ENCODE results near the gene FADS1.

Gene FADS1

DNA sequence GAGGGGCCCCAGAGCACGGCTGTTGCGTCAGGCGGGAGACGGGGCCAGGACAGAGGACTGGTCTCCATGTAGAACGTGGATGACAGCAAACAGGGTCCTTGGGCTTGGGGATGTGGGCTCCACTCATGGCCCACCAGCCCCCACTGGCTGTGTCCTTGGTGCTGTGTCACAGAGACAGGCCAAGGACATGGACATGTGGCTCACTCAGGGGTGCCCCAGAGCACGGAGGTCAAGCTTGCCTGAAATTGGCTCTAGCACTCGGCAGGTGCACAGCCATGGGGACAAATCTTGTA lies 25.7 kb upstream of the FADS1 start:
- no peak overlapping the region for H3K4me3 ChIP-seq (ENCODE audit: low read depth, low read length)
- TF ChIP-seq, protein P1, sequence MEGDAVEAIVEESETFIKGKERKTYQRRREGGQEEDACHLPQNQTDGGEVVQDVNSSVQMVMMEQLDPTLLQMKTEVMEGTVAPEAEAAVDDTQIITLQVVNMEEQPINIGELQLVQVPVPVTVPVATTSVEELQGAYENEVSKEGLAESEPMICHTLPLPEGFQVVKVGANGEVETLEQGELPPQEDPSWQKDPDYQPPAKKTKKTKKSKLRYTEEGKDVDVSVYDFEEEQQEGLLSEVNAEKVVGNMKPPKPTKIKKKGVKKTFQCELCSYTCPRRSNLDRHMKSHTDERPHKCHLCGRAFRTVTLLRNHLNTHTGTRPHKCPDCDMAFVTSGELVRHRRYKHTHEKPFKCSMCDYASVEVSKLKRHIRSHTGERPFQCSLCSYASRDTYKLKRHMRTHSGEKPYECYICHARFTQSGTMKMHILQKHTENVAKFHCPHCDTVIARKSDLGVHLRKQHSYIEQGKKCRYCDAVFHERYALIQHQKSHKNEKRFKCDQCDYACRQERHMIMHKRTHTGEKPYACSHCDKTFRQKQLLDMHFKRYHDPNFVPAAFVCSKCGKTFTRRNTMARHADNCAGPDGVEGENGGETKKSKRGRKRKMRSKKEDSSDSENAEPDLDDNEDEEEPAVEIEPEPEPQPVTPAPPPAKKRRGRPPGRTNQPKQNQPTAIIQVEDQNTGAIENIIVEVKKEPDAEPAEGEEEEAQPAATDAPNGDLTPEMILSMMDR (IDR thresholded peaks at IDR 0.05; ENCODE audit: low read depth, low read length), result no peak

DNA sequence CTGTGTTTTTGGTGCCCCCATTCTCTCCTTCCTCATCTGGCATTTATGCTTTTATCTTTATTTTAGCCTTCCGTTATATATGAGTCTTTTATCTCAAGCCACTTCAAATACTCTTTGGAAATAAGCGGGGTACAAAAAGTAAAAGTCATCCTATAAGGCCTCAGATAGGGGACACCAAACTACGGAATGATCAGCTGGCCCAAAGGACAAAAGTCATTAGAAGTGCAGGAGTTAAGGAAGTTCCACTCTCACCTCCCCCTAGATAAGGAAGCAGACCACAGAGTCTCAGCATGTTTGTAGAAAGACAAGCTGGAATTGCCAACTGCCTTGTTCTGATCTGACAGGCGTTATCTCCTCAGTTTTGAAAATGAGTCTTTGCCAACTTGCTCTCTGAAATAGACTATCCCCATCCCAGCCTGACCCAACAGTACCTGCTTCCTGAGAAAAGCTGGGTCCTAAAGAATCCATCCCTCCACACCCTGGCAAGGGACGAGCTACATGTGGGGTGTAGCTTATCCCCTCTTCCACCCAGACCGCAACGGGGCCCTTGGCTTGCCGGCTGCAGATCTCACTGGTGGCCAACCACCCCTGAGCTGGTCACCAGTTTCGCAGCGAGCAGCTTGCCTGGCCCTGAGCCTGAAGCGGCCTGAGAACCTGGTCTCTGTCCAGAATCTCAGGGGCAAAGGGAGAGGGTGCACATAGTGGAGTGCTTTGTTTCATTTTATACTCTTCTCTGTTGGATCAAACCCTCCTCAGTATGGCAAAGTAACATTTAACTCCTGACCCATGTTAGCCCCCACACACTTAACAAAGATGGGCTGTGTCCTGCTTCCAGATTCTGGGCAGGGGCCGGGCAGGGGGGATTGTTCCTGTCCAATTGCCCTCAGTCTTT lies 25.1 kb upstream of the FADS1 start:
- no peak overlapping the region for H3K4me3 ChIP-seq (ENCODE audit: low read depth, low read length)
- TF ChIP-seq, protein P1 (IDR thresholded peaks at IDR 0.05; ENCODE audit: low read depth, low read length), result no peak

DNA sequence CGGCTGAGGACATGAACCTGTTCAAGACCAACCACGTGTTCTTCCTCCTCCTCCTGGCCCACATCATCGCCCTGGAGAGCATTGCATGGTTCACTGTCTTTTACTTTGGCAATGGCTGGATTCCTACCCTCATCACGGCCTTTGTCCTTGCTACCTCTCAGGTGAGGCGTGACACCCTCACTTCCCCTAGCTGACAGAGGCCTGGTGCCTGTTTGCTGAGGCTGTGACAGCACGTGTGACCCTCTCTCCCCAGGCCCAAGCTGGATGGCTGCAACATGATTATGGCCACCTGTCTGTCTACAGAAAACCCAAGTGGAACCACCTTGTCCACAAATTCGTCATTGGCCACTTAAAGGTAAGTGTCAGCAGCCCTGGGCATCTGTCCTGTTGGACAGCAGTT lies 23.6 kb upstream of the FADS1 start:
- no peak overlapping the region for H3K4me3 ChIP-seq (ENCODE audit: low read depth, low read length)
- TF ChIP-seq, protein P1 (IDR thresholded peaks at IDR 0.05; ENCODE audit: low read depth, low read length), result no peak

DNA sequence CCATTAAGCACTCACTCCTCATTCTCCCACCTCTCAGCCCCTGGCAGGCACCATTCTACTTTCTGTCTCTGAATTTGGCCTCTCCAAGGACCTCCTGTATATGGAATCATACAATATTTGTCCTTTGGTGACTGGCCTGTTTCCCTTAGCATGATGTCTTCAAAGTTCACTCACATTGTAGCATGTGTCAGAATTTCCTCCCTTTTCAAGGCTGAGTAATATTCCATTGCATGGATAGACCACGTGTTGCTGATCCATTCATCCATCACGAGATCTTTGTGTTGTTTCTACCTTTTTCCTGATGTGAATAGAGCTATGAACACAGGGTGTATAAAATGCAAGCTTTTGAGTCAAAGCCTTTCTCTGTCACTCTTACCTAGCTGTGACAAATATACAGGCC lies 22.9 kb upstream of the FADS1 start:
- TF ChIP-seq, protein P1 (IDR thresholded peaks at IDR 0.05; ENCODE audit: low read depth, low read length), result no peak
- H3K4me3 ChIP-seq (ENCODE audit: low read depth, low read length), result no peak overlapping the region

DNA sequence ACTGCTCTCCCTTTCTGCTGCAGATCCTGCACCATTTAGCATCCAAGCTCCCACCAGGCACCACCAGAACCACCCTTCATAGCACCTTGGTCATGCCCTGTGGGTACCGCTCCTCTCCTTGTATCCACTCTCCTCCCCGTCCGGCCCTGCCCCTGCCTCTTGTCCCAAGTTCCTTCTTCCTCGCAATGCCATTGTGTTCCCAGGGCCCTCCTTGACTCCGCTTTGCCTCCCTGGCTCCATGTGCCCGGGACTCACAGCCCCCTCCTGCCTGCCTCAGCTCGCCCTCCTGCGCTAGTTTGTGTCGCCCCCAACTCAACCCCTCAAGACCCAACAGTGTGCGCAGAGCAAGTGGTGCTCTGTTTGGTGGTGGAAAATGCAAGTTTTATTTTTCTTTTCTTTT lies 22.1 kb upstream of the FADS1 start:
- TF ChIP-seq, protein P1 (IDR thresholded peaks at IDR 0.05; ENCODE audit: low read depth, low read length), result no peak
- H3K4me3 ChIP-seq (ENCODE audit: low read depth, low read length), result no peak overlapping the region

DNA sequence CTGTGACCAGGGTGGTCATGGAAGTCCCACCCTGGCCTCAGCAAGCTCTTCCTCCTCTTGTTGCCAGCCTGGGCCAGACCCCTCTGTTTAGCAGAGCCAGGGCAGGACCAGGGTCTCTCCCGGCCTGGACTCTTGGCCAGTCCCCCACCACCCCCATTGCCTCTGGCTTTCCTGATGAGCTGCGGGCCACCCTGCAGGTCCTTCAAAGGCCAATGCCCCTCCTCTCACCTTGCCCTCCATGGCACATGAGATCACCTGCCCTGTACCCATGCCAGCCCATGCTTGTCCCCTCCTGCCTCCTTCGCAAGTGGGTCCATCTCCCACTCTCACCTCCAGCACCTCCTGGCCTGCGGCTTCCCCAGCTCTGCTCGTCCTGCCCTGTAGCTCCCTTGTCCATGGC lies 21.7 kb upstream of the FADS1 start:
- TF ChIP-seq, protein P1 (IDR thresholded peaks at IDR 0.05; ENCODE audit: low read depth, low read length), result no peak
- no peak overlapping the region for H3K4me3 ChIP-seq (ENCODE audit: low read depth, low read length)

DNA sequence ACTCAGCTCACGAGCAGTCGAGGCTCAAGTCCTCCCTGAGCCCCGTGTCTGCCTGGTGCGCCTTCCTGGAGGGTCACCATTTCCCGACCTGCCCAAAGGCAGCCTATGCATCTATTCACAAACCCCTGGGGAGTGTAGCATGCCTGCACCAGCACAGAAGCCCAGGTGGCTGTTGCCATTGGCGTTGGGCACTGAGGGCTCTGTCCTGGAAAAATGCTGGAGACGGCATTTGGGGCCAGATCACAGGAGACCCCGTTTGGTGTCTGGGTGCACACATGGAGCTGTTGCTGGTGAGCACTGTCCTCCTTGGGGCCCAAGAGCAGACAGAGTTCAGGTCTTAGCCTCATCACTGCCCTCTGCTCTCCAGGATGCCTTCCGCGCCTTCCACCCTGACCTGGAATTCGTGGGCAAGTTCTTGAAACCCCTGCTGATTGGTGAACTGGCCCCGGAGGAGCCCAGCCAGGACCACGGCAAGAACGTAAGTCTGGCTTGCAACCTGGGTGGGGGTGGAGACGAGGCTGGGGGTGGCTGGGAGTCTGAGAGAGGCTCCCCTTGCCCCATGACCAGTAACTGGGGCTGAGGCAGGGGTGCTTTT lies 20.7 kb upstream of the FADS1 start:
- no peak overlapping the region for H3K4me3 ChIP-seq (ENCODE audit: low read depth, low read length)
- TF ChIP-seq, protein P1 (IDR thresholded peaks at IDR 0.05; ENCODE audit: low read depth, low read length), result no peak

Data from WI38 (cell line).